Measurements from ENCODE around the gene KRTAP10-3.
"Not testable (repeated sequence)": the region's sequence is repeated elsewhere in the genome, so short reads cannot be mapped to it uniquely, and the experiment has no call there.

KRTAP10-3 gene

DNA sequence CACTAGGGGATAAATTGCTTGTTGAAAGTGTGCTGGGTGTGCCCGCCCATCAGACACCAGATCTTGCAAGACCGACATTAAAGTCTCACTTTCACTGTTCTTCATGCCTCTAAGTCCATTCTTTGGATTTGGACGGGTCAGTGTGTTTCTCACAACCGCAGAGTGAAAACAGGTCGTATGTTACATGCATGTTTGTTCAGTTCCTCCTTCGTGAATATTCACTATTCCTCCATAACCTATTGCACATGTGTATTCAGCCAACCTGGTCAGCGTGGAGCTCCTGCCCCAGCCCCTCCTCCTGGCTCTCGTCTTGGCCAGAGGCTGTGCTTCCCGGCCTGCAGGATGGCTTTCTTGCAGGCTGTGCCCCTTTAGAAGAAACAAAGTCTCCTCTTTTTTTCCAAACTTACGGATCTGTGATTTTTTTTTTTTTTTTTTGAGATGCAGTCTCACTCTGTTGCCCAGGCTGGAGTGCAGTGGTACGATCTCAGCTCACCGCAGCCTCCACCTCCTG is 35.9 kb upstream of the KRTAP10-3 start:
- H3K9me3 ChIP-seq (ENCODE audit: control insufficient read depth, insufficient read depth, low read length), result no peaks in the 10 kb centered on the region; the same call in 1 of the 2 replicates
- no peak overlapping the region for H3K9ac ChIP-seq (ENCODE audit: low read depth, low read length)
- no peaks in the 10 kb centered on the region for H3K36me3 ChIP-seq (ENCODE audit: insufficient read depth, low read length)
- peaks cover 4% of the 10 kb centered on the region for H3K4me1 ChIP-seq (ENCODE audit: insufficient read depth, low read length)

GRCh38 chr21:44593598-44594405 is 35.2 kb upstream of the KRTAP10-3 start:
- Histone ChIP-seq H3K9me3 (ENCODE audit: control insufficient read depth, insufficient read depth, low read length) (no peaks in the 10 kb centered on the region; the same call in 1 of the 2 replicates), H3K36me3 (ENCODE audit: insufficient read depth, low read length) (no peaks in the 10 kb centered on the region), H3K4me1 (ENCODE audit: insufficient read depth, low read length) (peaks cover 4% of the 10 kb centered on the region), H3K9ac (ENCODE audit: low read depth, low read length) (no peak overlapping the region)

GRCh38 chr21:44592446-44593311 is 34.1 kb upstream of the KRTAP10-3 start, which contains the start of gene KRTAP10-6:
Gene KRTAP10-6, minus strand, starts transcription at chr21:44592505. Its CDS starts 21 bp downstream, at chr21:44592484.
- Histone ChIP-seq H3K36me3 (ENCODE audit: insufficient read depth, low read length) (no peaks in the 10 kb centered on the region), H3K9ac (ENCODE audit: low read depth, low read length) (no peak within 1 kb of the TSS), H3K4me1 (ENCODE audit: insufficient read depth, low read length) (peaks cover 4% of the 10 kb centered on the region; the same call in 1 of the 2 replicates), H3K9me3 (ENCODE audit: control insufficient read depth, insufficient read depth, low read length) (no peaks in the 10 kb centered on the region)

- H3K4me1 ChIP-seq (ENCODE audit: insufficient read depth, low read length); H3K9ac ChIP-seq (ENCODE audit: low read depth, low read length); H3K9me3 ChIP-seq (ENCODE audit: control insufficient read depth, insufficient read depth, low read length); H3K36me3 ChIP-seq (ENCODE audit: insufficient read depth, low read length): not testable (repeated sequence)
Measured at GRCh38 chr21:44591801-44592130, 33.2 kb upstream of the KRTAP10-3 start.

DNA sequence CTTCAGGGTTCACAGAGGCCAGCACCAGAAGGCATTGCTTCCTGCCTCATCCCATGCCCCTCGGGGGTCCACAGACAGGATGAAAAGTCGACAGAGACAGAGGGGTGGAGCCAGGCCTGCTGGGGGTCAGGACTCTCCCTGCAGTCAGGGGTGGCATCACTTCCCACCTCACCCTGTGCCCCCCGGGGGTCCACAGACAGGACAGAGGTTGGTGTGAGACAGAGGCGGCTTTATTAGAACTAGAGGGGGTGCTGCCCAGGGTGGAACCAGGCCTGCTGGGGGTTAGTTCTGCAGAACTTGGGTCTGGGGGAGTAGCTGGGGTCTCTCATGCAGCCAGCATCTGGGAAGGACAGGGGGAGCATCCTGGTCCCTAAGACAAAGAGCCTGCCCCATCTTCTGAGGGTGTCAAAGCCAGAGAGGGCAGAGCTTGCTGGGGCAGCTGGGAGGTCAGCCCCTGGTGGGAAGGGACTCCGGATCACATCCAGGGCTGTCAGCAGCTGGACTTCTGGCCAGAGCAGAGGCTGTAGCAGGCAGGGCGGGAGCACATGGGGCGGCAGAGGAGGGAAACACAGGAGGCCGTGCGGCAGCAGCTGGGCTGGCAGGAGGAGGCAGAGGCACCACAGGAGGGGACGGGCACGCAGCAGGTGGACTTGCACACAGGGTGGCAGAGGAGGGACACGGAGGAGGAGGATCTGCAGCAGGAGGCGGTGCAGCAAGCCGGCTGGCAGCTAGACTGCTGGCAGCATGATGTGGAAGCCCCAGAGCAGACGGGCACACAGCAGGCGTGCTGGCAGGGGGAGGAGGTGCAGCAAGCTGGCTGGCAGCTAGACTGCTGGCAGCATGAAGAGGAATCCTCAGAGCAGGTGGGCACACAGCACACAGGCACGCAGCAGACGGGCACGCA is 32.6 kb upstream of the KRTAP10-3 start:
- H3K9me3 ChIP-seq (ENCODE audit: control insufficient read depth, insufficient read depth, low read length); H3K9ac ChIP-seq (ENCODE audit: low read depth, low read length); H3K36me3 ChIP-seq (ENCODE audit: insufficient read depth, low read length); H3K4me1 ChIP-seq (ENCODE audit: insufficient read depth, low read length): not testable (repeated sequence)

GRCh38 chr21:44590311-44590721 is 31.7 kb upstream of the KRTAP10-3 start:
- Histone ChIP-seq H3K4me1 (ENCODE audit: insufficient read depth, low read length) (peaks cover 4% of the 10 kb centered on the region; the same call in 1 of the 2 replicates), H3K36me3 (ENCODE audit: insufficient read depth, low read length) (no peaks in the 10 kb centered on the region), H3K9me3 (ENCODE audit: control insufficient read depth, insufficient read depth, low read length) (no peaks in the 10 kb centered on the region), H3K9ac (ENCODE audit: low read depth, low read length) (no peak overlapping the region)

DNA sequence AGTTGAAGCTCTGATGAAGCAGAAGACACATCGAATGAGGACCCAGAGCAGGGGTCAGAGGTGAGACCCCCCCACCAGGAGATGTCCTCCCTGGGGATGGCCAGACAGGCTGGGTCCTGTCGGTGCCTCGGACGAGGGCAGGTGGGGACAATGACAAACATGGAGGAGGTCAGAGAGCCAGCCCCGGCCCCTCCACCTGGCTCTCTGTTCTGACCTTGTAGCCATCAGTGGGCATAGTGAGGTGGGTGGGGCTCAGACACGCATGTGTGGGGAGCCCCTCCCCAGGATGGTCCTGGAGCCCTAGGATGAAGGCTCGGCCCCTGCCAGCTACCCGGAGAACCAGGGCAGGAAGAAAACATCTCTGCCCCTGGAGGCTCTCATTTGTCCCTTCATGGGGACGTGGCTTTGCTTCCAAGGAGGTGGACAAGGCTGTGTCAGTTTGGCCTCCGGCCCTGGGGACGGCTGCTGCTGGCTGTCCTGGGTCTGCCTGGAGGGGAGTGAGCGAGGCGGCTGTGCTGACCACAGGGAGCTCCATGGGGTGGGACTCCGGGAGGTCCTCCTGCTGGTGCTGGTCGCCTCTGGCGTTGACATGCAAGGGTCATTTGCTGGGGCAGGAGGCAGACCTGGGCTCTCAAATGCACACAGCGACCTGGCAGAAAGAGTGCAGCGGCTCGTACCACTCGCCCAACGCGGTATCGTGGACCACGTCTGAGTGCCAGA is 31.2 kb upstream of the KRTAP10-3 start:
- H3K36me3 ChIP-seq (ENCODE audit: insufficient read depth, low read length), result no peaks in the 10 kb centered on the region
- peaks cover 4% of the 10 kb centered on the region; the same call in 1 of the 2 replicates for H3K4me1 ChIP-seq (ENCODE audit: insufficient read depth, low read length)
- no peaks in the 10 kb centered on the region for H3K9me3 ChIP-seq (ENCODE audit: control insufficient read depth, insufficient read depth, low read length)
- H3K9ac ChIP-seq (ENCODE audit: low read depth, low read length), result no peak overlapping the region

DNA sequence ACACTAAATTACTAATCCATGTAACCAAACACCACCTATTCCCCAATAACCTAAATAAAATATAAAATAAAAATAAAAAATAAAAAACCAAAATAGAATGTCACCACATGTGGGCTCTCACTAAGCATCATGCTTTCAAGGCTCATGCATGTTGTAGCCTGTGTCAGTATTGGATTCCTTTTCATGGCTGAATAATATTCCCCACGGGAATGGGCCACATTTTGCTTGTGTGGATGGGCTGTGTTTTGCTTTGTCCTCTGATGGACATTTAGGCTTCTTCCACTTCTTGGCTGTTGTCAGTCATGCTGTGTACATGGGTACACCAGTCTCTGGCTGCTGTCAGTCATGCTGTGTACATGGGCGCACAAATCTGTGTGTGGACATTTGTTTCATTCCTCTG is 30.5 kb upstream of the KRTAP10-3 start:
- Histone ChIP-seq H3K4me1 (ENCODE audit: insufficient read depth, low read length) (peaks cover 4% of the 10 kb centered on the region; the same call in 1 of the 2 replicates), H3K36me3 (ENCODE audit: insufficient read depth, low read length) (no peaks in the 10 kb centered on the region), H3K9me3 (ENCODE audit: control insufficient read depth, insufficient read depth, low read length) (no peaks in the 10 kb centered on the region), H3K9ac (ENCODE audit: low read depth, low read length) (no peak overlapping the region)

DNA sequence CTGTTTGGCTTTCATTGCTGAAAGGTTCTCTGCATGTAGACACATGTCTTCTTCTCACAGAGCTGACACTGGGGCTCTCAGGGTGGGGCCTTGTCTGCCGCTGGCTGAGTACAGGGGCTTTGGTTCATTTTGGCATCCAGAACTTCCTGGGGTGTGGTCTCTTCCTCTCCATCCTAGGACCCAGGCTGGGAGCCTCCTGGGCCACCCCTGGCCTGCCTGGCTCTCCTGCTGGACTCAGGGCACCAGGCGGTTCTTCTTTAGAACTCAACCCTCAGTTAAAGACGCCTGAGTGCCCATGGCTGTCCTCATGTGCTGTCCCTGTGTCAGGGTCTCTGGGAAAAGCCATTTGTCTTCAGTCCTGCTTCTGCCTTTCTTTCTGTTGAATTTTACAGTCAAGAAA is 27.3 kb upstream of the KRTAP10-3 start:
- H3K4me1 ChIP-seq (ENCODE audit: insufficient read depth, low read length), result no peaks in the 10 kb centered on the region
- no peaks in the 10 kb centered on the region for H3K36me3 ChIP-seq (ENCODE audit: insufficient read depth, low read length)
- no peaks in the 10 kb centered on the region; the same call in 1 of the 2 replicates for H3K9me3 ChIP-seq (ENCODE audit: control insufficient read depth, insufficient read depth, low read length)
- no peak overlapping the region for H3K9ac ChIP-seq (ENCODE audit: low read depth, low read length)

DNA sequence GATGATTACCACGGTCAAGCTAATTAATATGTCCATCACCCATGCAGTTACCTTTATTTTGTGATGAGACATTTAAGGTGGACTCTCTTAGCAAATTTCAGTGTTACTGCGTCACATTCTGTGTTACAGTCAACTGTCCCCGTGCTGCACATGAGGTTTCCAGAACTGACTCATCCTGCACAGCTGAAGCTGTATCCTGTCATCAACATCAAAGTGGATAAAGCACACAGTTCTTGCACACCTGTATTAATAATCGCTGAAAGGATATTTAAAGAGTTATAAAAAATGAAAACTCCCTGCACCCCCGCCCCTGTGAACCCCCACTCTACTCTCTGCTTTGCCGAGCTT is 25.2 kb upstream of the KRTAP10-3 start:
- Histone ChIP-seq H3K9ac (ENCODE audit: low read depth, low read length) (no peak overlapping the region), H3K4me1 (ENCODE audit: insufficient read depth, low read length) (no peaks in the 10 kb centered on the region), H3K9me3 (ENCODE audit: control insufficient read depth, insufficient read depth, low read length) (no peaks in the 10 kb centered on the region; the same call in 1 of the 2 replicates), H3K36me3 (ENCODE audit: insufficient read depth, low read length) (no peaks in the 10 kb centered on the region)

DNA sequence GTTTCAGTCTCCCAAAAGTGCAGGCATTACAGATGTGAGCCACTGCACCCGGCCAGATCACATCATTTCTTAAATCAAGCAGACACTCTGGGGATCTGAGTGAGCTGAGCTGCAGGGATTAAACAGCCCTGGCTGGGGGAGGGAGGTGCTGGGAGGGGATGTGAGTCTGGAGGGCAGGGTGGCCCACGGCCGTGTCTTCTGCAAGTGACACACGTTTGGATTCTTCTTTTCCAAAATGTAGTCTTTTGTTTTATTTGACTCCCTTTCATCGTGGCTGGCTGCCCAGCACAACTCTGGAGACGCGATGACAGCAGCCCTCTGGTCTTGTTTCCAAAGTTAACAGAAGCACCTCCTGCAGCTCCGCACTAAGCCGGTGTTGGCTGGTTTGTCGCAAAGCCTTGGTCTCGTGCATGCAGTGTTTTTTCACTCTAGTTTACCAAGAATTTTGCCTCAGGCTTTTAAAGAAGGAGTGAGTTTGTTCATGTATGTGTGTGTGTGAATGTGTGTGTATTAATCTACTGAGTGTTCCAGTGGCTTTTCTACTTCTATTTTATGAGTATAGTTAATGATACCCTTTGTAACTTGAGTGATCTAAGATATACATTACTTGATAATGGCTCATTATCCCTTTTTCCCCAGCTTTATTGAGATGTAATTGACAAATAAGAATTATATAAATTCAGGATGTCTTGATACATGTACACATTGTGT is 24.6 kb upstream of the KRTAP10-3 start:
- Histone ChIP-seq H3K9ac (ENCODE audit: low read depth, low read length) (no peak overlapping the region), H3K4me1 (ENCODE audit: insufficient read depth, low read length) (no peaks in the 10 kb centered on the region), H3K36me3 (ENCODE audit: insufficient read depth, low read length) (no peaks in the 10 kb centered on the region), H3K9me3 (ENCODE audit: control insufficient read depth, insufficient read depth, low read length) (no peaks in the 10 kb centered on the region; the same call in 1 of the 2 replicates)

DNA sequence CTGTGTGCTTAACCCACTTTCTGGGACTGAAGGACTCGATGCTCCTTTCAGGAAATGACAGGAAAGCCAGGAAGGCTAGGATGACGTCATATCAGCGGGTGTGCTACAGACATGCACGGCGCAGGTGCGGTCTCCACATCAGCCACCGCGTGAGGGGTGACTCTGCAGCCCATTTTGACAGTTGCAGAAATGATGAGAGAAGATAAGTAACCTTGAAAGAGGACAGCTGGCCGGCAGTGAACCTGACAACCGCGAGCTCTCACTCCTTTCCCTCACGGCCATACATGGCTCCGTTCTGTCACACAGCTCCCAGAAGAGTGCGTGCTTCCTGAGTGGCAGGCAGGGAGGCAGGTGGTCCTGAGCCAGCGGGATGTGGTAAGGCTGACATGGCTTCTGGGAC is 23.5 kb upstream of the KRTAP10-3 start:
- H3K9ac ChIP-seq (ENCODE audit: low read depth, low read length), result no peak overlapping the region
- H3K9me3 ChIP-seq (ENCODE audit: control insufficient read depth, insufficient read depth, low read length), result peaks cover 2% of the 10 kb centered on the region; the same call in 1 of the 2 replicates
- H3K36me3 ChIP-seq (ENCODE audit: insufficient read depth, low read length), result no peaks in the 10 kb centered on the region
- H3K4me1 ChIP-seq (ENCODE audit: insufficient read depth, low read length), result no peaks in the 10 kb centered on the region

GRCh38 chr21:44581158-44581557 is 22.6 kb upstream of the KRTAP10-3 start:
- Histone ChIP-seq H3K9ac (ENCODE audit: low read depth, low read length) (no peak overlapping the region), H3K36me3 (ENCODE audit: insufficient read depth, low read length) (no peaks in the 10 kb centered on the region), H3K9me3 (ENCODE audit: control insufficient read depth, insufficient read depth, low read length) (peaks cover 9% of the 10 kb centered on the region), H3K4me1 (ENCODE audit: insufficient read depth, low read length) (no peaks in the 10 kb centered on the region)

Measured in ES-I3 (cell line).